ENCODE measurements around the gene DLG4.
"Not testable (repeated sequence)": the region's sequence is repeated elsewhere in the genome, so short reads cannot be mapped to it uniquely, and the experiment has no call there.

The DLG4 gene

GRCh38 chr17:7174603-7175326 lies 44.9 kb downstream of the DLG4 start:
- Histone ChIP-seq H3K27me3 (ENCODE audit: control insufficient read depth, insufficient read depth, low read length, poor library complexity, severe bottlenecking) (peaks cover 34% of the 10 kb centered on the region), H3K4me1 (ENCODE audit: control insufficient read depth, insufficient read depth, low read length) (peaks cover 5% of the 10 kb centered on the region), H3K9me3 (ENCODE audit: control insufficient read depth, low read length) (no peaks in the 10 kb centered on the region), H3K4me3 (ENCODE audit: insufficient read depth, low read depth, low read length) (no peak overlapping the region), H3K36me3 (ENCODE audit: control insufficient read depth, insufficient read depth, low read length) (no peaks in the 10 kb centered on the region), H3K27ac (ENCODE audit: insufficient read depth, low read depth, low read length, poor library complexity, severe bottlenecking) (no peak overlapping the region)
- 82 to 88% methylated on average over 7 of the region's 7 CpGs for WGBS, 2 experiments

DNA sequence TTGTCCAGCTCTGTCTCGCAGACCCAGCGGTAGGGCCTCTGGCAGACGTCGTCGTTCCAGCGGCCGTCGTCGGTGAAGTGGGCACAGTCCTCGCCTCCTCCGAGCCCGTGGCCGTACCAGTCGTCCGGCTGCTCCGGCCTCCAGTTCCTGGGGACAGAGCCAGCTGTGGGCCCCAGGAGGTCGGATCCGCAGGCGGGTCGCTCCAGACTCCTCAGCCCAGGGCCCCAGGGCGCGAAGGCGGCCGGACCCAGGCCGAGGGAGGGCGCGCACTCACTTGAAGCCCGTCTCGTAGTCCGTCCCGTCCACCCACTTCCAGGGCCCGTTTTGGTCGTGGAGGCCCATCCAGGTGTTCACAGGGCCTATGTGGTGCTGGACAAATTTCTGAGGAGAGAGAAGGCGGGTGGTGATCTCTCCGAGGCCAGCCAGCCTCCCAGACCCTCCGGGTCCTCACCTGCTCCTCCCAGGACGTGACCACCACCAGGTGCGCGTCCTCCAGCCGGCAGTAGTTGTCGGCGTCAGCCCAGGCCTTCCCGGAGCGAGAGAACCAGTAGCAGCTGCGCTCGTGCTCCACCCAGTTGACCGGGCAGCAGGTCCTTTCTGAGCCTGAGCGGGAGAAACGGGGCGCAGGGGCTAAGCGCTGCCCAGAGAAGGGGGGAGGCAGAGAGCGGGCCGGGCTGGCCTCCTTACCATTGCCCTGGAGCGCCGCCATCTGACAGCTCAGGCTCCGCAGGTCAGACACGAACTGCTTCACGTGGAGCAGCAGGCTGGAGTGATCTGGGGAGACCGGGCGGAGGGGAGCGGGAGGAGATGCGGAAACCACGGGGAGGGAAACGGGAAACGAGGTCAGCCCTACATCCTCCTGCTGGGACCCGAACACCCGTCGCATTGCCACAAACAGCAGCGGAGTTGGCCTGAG lies 45.7 kb downstream of the DLG4 start:
- H3K4me1 ChIP-seq (ENCODE audit: control insufficient read depth, insufficient read depth, low read length) = peaks cover 5% of the 10 kb centered on the region
- H3K9me3 ChIP-seq (ENCODE audit: control insufficient read depth, low read length) = no peaks in the 10 kb centered on the region
- no peak overlapping the region for H3K4me3 ChIP-seq (ENCODE audit: insufficient read depth, low read depth, low read length)
- no peak overlapping the region for H3K27ac ChIP-seq (ENCODE audit: insufficient read depth, low read depth, low read length, poor library complexity, severe bottlenecking)
- peaks cover 34% of the 10 kb centered on the region for H3K27me3 ChIP-seq (ENCODE audit: control insufficient read depth, insufficient read depth, low read length, poor library complexity, severe bottlenecking)
- H3K36me3 ChIP-seq (ENCODE audit: control insufficient read depth, insufficient read depth, low read length) = no peaks in the 10 kb centered on the region
- 65 to 71% methylated on average over 69 of the region's 69 CpGs for WGBS, 2 experiments

GRCh38 chr17:7172522-7173191 lies 47.0 kb downstream of the DLG4 start:
- H3K4me3 ChIP-seq (ENCODE audit: insufficient read depth, low read depth, low read length); H3K9me3 ChIP-seq (ENCODE audit: control insufficient read depth, low read length); H3K4me1 ChIP-seq (ENCODE audit: control insufficient read depth, insufficient read depth, low read length); H3K36me3 ChIP-seq (ENCODE audit: control insufficient read depth, insufficient read depth, low read length); H3K27ac ChIP-seq (ENCODE audit: insufficient read depth, low read depth, low read length, poor library complexity, severe bottlenecking): not testable (repeated sequence)
- 92 to 93% methylated on average over 18 of the region's 18 CpGs for WGBS, 2 experiments
- peaks cover 26% of the 10 kb centered on the region for H3K27me3 ChIP-seq (ENCODE audit: control insufficient read depth, insufficient read depth, low read length, poor library complexity, severe bottlenecking)

GRCh38 chr17:7169565-7169908 lies 50.1 kb downstream of the DLG4 start:
- H3K27ac ChIP-seq (ENCODE audit: insufficient read depth, low read depth, low read length, poor library complexity, severe bottlenecking); H3K4me1 ChIP-seq (ENCODE audit: control insufficient read depth, insufficient read depth, low read length); H3K36me3 ChIP-seq (ENCODE audit: control insufficient read depth, insufficient read depth, low read length); H3K27me3 ChIP-seq (ENCODE audit: control insufficient read depth, insufficient read depth, low read length, poor library complexity, severe bottlenecking); H3K4me3 ChIP-seq (ENCODE audit: insufficient read depth, low read depth, low read length); H3K9me3 ChIP-seq (ENCODE audit: control insufficient read depth, low read length): not testable (repeated sequence)
- WGBS, 2 experiments = 90 to 96% methylated on average over 7 of the region's 7 CpGs

DNA sequence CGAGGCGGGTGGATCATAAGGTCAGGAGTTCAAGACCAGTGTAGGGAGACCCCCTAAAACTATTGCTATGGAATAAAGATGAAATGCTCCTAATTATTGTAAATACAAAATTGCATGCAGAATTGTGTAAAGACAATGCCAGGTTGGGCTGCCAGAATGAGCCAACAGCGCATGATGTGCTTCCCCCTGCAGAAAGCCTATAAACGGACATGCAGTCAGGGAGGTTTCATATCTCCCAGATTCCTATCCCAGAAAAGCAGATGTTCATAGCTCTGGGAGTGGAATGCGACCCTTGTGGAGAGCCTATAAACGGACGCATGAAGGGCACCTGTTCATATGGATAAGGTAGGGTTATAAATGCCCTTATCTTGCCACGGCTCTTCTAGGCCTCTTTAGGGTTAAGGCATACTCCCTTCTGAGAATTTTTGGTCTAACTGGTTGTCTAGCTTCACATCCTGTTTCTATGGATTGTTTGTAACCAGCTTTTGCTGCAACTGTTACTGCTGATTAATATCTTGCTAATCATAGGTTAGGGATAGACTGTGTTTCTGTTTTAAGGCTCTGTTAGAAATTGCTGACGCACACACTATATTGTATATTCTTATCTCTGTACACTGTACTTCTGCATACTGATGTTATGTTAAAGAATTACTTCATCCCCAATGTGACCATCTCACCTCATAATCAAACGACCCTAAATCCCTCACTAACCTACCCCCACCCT lies 50.6 kb downstream of the DLG4 start:
- not testable (repeated sequence) for H3K9me3 ChIP-seq (ENCODE audit: control insufficient read depth, low read length); H3K4me1 ChIP-seq (ENCODE audit: control insufficient read depth, insufficient read depth, low read length); H3K27me3 ChIP-seq (ENCODE audit: control insufficient read depth, insufficient read depth, low read length, poor library complexity, severe bottlenecking); H3K27ac ChIP-seq (ENCODE audit: insufficient read depth, low read depth, low read length, poor library complexity, severe bottlenecking); H3K4me3 ChIP-seq (ENCODE audit: insufficient read depth, low read depth, low read length); H3K36me3 ChIP-seq (ENCODE audit: control insufficient read depth, insufficient read depth, low read length)
- 93 to 95% methylated on average over 9 of the region's 10 CpGs for WGBS, 2 experiments

DNA sequence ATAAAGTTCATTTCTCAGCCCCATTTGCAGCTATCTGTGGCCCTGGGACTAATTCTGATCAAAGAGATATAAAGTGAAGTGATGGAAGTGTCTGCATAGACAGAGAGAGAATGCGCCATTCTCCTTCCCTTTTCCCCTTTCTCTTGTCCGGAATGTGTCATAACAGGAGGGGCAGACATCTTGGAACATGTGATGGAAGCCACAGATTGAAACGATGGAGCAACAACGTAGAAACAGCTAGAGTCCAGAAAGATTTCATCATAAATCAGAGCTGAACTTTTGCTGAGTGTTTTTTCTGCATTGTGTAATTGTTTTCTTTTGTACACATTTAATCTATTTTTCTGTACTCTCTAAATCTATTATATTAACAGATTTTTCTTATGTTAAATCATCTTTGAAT lies 51.8 kb downstream of the DLG4 start:
- Histone ChIP-seq H3K4me1 (ENCODE audit: control insufficient read depth, insufficient read depth, low read length) (peaks cover 5% of the 10 kb centered on the region), H3K9me3 (ENCODE audit: control insufficient read depth, low read length) (no peaks in the 10 kb centered on the region), H3K27ac (ENCODE audit: insufficient read depth, low read depth, low read length, poor library complexity, severe bottlenecking) (no peak overlapping the region), H3K4me3 (ENCODE audit: insufficient read depth, low read depth, low read length) (no peak overlapping the region), H3K27me3 (ENCODE audit: control insufficient read depth, insufficient read depth, low read length, poor library complexity, severe bottlenecking) (no peaks in the 10 kb centered on the region), H3K36me3 (ENCODE audit: control insufficient read depth, insufficient read depth, low read length) (no peaks in the 10 kb centered on the region)
- 94 to 97% methylated on average over 4 of the region's 4 CpGs for WGBS, 2 experiments

DNA sequence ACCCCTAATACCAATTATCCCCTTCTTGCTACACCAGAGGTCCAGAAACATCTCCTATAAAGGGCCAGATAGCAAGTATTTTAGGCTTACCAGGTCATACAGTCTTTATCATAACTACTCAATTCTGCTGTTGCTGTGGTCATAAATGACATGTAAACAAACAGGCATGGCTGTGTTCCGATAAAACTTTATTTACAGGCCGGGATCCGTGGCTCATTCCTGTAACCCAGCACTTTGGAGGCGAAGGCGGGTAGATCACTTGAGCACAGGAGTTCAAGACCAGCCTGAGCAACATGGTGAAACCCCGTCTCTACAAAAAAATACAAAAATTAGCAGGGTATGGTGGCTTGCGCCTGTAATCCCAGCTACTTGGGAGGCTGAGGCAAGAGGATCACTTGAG lies 52.8 kb downstream of the DLG4 start:
- WGBS, 2 experiments = 89 to 91% methylated on average over 7 of the region's 7 CpGs
- Histone ChIP-seq H3K9me3 (ENCODE audit: control insufficient read depth, low read length) (no peaks in the 10 kb centered on the region), H3K4me3 (ENCODE audit: insufficient read depth, low read depth, low read length) (no peak overlapping the region), H3K27me3 (ENCODE audit: control insufficient read depth, insufficient read depth, low read length, poor library complexity, severe bottlenecking) (no peaks in the 10 kb centered on the region), H3K4me1 (ENCODE audit: control insufficient read depth, insufficient read depth, low read length) (peaks cover 5% of the 10 kb centered on the region), H3K36me3 (ENCODE audit: control insufficient read depth, insufficient read depth, low read length) (no peaks in the 10 kb centered on the region), H3K27ac (ENCODE audit: insufficient read depth, low read depth, low read length, poor library complexity, severe bottlenecking) (no peak overlapping the region)

DNA sequence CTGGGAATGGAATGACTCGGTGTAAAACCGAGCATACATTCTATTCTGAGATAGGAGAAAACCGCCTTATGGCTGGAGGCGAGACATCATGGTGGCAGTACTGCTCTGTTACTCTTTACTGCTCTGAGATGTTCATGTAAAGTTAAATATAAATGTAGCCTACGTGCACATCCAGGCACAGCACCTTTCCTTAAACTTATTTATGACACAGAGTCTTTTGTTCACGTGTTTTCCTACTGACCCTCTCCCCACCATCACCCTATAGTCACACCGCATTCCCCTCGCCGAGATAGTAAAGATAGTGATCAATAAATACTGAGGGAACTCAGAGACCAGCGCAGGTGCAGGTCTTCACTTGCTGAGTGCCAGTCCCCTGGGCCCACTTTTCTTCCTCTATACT lies 60.1 kb downstream of the DLG4 start:
- WGBS, 2 experiments = 91% methylated on average over 10 of the region's 10 CpGs
- not testable (repeated sequence) for H3K4me3 ChIP-seq (ENCODE audit: insufficient read depth, low read depth, low read length); H3K36me3 ChIP-seq (ENCODE audit: control insufficient read depth, insufficient read depth, low read length); H3K27ac ChIP-seq (ENCODE audit: insufficient read depth, low read depth, low read length, poor library complexity, severe bottlenecking); H3K9me3 ChIP-seq (ENCODE audit: control insufficient read depth, low read length); H3K27me3 ChIP-seq (ENCODE audit: control insufficient read depth, insufficient read depth, low read length, poor library complexity, severe bottlenecking); H3K4me1 ChIP-seq (ENCODE audit: control insufficient read depth, insufficient read depth, low read length)

DNA sequence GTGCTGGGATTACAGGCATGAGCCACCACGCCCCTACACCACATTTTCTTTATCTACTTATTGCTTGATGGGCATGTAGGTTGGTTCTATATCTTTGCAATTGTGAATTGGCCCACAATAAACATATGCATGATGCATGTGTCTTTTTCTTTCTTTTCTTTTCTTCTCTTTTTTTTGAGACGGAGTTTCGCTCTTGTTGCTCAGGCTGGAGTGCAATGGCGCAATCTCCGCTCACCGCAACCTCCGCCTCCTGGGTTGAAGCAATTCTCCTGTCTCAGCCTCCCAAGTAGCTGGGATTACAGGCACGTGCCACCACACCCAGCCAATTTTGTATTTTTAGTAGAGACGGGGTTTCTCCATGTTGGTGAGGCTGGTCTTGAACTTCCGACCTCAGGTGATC lies 61.2 kb downstream of the DLG4 start:
- not testable (repeated sequence) for H3K4me3 ChIP-seq (ENCODE audit: insufficient read depth, low read depth, low read length); H3K9me3 ChIP-seq (ENCODE audit: control insufficient read depth, low read length); H3K27ac ChIP-seq (ENCODE audit: insufficient read depth, low read depth, low read length, poor library complexity, severe bottlenecking); H3K27me3 ChIP-seq (ENCODE audit: control insufficient read depth, insufficient read depth, low read length, poor library complexity, severe bottlenecking); H3K36me3 ChIP-seq (ENCODE audit: control insufficient read depth, insufficient read depth, low read length); H3K4me1 ChIP-seq (ENCODE audit: control insufficient read depth, insufficient read depth, low read length)
- 94 to 95% methylated on average over 9 to 10 of the region's 10 CpGs for WGBS, 2 experiments
